Fibroblast of skin of left biceps (primary cell): ENCODE data around the gene METTL21C.

Source experiments
- DNase-seq, 2 experiments: peaks; one replicate each; pipeline ENCODE4 v3.0.0-alpha.2; 2013; ENCODE audit warnings: low read depth in 2 of 2

METTL21C gene

DNA sequence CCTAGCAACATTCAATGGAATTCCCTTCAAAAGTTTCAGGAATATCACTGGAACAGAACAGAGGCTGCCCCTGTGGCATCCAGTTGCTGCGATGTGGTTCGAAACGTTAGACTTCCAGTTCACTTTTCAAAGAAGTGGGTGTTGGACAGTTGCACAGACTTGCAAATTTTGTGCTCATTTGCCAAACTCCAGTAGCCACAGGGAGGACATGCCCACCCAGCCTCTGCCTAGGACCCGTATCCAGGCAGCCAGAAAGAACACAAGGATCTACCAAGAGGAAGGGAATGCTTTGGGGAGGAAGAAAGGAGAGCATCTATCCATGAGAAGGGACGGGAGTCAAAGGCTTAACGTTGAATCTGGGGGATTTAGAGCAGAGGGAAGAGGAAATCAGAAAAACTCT is at the start of gene METTL21C:
Gene METTL21C (minus strand): TSS at position 108 of the 400 bp plus-strand sequence. CDS start 546 bp downstream, outside the sequence.
- DNase-seq: no peak

DNA sequence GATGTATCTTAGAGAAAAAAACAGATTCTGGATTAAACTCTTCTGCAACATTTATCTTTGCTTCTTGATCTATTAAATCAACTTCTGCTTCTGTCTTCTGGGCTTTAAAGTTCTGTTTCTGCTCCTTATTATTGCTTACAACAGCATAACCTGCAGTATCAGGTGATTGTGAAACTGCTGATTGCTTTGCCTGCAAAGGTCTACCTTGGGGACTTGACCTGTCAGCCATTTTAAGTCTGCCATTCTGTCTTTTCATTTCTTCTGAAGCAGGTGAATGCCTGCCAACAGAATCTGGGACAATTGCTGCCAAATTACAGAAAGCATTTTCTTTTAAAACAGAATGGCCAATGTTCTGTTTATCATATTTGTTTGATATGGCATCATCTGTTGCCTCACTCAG is 47.7 kb upstream of the METTL21C start:
- DNase-seq: no peak

DNA sequence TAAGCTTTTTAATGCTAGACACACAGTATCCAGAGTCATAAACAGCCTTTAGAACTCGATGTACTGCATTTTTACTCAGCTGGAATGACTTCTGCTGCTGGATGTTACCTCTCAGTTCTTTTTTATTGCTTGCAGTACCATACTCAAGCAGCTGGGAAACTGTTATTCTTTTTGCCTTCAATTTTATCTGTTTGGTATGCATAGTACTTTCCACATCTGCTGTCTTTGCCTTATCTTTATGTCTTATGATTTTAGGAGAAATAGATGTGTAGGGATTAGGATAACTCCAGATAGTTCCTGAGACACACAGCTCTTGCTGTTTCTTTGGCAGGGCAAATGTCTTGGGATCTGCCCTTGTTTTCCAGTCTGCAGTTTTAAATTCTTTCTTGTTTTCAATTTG is 47.3 kb upstream of the METTL21C start:
- no peak for DNase-seq

DNA sequence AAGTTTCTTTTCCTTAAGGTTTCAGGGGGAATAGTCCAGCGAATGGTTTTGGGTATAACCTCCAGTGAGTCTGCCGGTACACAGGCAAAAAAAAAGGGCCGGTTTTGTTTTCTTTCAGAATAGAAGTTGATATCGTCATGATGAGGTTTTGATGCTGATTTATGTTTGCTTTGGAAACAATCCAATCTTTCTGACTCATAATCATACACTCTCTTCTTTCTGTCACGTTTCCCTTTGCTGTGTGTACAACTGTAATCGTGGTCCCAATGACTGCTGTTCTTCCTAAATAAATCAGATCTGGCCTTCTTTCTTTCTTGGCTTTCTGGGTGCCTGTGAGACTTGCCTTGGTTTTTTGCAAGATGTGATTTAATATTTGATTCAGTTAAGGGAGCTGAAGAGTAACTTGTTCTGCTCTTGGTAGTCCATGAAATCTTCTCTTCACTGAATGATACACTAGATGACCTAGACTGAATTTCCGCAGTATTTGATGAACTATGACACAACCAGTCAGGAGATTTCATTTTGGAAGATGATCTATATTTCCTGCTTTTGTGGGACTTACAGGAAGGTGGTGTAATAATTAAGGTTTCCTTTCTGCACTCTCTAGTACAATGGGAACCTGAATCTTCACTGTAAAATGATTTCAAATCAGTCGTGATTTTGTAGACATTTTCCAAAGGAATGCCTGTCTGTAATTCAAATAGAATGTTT is 34.9 kb upstream of the METTL21C start:
- no peak for DNase-seq

DNA sequence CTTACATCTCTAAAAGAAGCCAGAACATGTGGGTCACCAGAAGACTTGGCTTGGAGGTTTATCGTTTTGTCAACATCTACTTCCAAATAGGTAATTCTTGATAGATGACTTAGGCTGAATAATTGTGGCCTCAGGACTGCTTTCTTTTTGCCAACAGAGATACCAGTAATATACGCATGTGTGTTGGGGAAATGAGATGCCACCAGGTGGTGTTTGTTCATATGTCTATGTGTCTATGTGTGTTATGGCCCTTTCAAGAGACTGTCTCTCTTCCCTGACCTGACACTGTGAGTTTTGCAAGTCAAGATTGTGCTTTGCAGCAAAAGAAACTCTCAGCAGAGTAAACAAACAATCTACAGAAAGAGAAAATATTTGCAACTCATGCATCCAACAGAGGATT is 31.6 kb upstream of the METTL21C start:
- DNase-seq: no peak

DNA sequence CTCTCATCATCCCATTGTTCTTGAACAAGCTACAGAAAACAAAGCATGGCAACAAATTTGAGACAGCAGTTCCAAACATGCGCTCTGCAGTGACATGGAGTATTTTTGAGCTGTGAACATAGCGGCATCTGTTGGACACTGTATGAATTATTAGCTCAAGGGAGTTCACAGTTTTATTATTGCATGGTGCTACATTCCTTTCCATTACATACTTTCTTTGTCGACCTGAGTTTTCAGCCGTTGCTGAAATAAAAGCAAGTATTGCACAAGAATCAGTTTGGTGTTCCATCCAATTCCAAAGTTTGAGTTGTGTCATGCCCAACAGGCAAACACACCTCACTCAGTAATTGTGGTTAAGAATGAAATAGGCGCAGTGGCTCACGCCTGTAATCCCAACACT is 30.1 kb upstream of the METTL21C start:
- DNase-seq: peak; percentile 42 to 49

DNA sequence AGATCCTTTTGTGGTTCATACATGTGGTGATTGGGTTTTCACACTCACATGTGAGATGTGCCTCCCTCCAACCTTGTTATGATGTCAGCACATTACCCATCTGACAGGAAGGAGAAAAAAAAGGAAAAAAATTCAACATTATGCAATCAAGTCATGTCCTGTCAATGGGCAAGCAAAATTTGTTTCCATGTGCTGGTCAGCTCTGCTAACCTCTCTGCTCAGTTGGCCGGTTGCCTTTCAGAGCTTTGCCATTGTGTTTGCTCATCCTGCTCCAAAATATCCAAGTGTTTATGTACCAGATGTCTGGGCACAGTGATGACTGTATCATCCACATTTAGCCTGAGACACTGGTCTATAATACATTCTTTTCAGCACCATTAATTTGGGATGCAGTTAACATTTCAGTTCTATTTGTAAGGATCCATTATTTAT is 27.0 kb upstream of the METTL21C start:
- no peak for DNase-seq

DNA sequence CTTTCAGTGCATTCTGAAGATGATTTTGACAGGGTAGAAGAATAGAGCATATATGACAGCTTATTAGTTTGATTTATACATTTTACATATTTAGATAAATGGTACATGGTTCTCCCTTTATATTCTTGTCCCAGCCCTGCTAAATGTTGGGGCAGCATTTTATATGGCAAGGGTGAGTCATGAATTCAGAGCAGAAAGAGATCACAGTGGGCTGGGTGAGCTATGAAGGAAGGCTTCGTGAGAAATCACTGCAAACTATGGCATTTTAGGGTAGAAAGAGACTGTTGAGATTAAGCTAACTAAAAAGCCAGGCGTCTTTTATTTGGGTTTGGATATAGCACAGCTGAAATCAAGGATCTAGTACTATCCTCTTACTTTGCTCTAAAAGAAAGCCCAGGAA is 23.9 kb upstream of the METTL21C start:
- DNase-seq: no peak

DNA sequence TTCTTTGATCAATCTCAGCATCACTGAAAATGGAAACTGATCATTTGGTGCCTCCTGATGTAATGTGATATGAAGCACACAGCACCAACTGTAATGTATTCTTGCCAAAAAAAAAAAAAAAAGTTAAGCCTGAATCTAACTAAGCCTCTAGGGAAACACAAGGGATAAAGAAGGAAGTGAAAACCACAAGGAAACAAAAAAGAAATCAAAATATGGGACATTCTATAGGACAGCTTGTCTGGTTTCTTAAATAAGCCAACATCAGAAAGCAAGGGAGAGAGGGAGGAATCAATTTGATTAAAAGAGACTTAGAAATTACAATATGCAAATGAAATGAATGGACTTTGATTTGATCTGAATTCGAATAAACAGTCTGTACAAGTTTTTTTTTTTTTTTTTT is 20.6 kb upstream of the METTL21C start:
- DNase-seq: no peak

DNA sequence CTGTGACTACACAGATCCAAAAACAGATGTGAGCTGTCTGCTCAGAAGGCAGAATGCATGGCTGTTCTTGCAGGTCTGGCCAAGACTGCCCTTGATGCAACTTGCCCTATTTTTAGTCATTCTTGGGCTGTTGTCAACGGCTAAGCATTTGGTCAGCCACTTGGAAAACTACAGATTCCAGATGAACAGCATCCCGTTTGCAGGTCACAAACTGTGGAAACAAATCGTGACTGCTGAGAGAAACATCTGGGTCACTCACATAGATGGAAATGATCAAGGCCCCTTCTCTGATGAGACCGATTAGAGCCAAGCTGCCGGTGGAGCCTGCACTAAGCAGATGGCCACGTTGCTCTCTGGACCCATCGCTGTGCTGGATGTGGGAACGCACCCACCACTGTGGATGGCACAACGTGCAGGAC is 15.4 kb upstream of the METTL21C start:
- DNase-seq: no peak

DNA sequence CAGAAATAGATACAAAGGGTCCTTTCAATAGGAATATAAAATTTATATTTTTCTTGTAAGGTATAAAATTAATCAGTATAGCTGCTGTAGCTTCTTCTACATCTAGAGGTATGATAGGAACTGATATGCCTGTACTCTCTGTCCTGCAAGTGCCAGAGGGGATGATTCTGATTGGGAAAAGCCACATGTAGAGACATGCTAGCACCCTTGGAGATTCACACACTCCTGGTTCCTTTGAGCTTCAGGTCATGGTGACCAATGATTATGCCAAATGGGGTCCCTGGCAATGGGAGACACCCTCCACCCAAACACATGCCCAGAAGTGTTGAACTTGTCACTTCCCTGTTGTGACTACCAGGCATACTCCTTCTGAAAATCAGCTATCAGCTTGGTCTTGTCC is 14.7 kb upstream of the METTL21C start:
- no peak for DNase-seq

DNA sequence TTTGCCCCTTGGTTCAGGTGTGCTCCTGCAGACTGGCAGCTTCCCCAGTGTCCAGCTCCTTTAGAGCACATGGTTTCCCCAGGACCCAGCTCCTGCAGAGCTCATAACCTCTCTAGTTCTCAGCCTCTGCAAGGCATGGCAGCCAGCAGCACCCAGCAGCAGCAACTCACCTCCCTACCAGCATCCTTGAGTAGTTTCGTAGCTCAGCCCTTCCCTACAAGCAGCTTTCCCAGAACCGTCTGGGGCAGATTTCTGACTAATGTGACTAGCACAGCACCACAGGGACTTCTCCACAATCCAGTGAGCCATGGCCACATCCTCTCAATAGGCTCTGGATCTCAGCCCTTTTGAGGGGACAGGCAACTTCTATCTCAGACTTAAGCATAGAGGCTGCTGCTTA is 14.1 kb upstream of the METTL21C start:
- DNase-seq: no peak

DNA sequence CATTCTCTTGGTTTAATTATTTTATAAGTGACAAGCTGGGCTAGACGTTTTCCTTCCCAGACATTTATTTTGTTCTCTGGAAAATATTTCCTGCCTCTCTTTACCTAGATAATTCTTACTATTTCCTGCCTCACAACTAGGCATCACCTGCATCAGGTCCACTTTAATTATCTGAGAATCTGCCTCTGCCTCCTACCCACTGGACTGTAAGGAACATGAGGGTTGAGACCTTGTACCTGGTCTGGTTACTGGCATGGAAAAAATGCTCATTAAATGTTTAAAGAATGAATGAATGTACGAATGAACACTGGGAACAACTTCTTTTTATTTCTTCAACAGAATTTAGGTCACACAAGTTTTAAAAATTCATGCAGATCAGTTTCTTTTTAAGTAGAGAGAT is 13.4 kb upstream of the METTL21C start:
- no peak for DNase-seq

DNA sequence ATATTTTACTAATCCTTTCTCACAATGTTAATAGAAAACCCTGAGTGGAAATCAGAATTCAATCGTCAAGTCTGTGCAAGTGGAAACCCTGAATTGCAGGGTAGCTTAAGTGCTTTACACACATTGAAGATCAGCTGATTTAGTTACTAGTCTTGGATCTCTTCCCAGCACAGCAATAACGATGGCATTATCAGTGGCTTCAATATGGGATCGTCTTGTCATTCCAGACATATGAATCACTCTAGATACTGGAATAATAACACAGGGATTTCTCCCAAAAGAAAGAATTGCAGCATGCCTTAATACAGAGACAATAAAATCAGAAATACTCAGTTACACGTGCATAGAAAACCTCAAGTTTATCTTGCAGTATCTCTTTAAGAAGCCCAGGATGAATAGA is 12.6 kb upstream of the METTL21C start:
- peak; percentile 90 to 94 for DNase-seq

DNA sequence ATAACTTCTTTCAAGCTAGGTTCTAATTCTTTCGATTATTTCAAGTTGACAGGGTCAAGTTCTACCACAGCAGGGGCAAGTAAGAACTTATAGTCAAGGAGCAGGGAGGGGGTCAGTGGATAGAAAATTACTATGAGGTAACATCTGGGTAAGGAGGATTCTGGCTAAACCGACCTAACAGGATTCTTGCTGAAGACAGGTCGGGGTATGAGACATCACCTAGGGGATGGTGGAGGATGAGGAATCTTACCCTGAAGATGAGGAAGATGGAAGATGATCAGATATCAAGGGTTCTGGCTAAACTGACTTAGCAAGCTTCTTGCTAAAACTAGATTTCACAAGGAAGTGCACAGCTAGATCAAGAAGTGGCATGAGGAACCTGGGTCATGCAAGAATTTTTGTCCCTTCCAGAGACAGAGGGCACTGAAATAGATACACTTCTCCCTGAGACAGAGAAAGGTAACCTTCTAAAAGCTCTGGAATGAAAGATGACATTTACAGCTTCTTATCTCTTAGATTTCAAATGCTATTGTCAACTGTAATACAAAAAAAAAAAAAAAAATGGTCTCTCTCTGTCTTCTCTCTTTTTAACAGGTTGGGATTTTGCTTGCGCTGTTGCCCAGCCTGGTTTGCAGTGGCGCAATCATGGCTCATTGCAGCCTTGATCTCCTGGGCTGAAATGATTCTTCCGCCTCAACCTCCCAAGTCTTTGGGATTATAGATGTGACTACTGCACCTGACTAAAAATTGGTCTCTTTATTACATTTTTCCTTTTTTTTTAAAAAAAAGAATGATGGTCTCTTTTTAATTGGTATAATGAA is 9.6 kb upstream of the METTL21C start:
- DNase-seq: no peak

DNA sequence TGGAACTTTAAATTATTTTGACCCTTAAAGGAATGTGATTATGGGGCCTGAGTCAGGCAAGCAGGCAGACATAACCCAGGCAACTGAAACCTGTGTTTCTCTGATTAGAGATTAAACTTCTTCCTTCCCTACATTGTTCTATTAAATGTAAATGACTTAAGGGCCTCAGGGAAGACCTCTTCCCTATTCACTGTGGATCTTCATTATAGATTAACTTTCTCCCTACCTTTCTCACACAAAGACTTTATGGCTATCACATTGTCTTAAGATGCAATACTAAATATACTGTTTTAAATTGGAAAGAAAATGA is 8.8 kb upstream of the METTL21C start:
- no peak for DNase-seq

DNA sequence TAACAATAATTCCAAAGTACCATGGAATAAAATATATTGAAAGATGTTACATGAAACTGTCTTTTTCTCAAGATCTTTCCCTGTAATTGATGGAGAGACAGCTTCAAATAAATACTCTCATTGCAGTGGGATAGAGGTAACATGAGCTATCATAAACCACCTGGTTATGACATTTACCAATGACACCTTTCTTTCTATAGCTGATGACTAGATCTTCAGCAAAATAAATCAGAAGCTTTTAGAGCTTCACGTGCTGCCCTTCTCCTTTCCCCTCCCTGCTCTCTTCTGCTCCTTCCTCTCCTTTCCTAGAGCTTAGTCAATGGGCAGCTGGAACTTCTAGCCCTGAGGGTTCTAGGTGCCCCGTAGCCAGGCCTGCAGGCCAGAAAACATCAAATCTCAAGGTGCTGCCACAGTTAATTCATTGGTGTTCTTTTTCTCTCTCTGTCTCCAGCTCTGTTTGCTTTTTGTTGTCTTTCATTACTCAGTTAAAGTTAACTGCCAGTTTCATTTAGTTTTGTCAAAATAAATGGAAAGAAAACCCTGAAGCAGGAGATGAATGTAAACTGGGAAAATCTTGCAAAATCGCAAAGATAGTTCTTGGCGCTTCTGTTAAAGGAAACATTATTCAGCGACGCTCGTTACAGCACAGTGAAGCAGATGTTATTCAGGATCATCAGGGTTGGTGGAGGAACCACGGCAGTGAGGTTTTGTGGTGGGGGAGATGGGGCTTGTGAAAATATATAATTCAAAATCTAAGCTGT is 8.3 kb upstream of the METTL21C start:
- no peak for DNase-seq

DNA sequence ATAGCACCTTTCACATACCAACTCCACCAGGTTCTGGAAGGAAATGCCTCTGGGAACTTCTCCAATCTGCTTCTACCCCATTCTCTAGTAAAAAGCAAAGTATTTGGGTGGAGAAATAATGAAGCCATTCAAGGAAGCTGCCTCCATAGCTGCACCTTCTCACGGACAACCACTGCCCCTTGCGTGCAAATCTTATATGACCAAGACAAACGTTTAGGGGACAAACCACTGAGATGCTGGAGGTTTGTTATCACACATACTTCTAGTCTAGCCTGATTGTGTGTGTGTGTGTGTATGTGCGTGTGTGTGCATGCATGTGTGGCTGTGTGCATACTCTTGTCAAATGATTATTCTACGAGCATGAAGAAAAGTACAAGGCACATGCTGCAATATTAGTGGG is 6.5 kb upstream of the METTL21C start:
- DNase-seq: no peak

DNA sequence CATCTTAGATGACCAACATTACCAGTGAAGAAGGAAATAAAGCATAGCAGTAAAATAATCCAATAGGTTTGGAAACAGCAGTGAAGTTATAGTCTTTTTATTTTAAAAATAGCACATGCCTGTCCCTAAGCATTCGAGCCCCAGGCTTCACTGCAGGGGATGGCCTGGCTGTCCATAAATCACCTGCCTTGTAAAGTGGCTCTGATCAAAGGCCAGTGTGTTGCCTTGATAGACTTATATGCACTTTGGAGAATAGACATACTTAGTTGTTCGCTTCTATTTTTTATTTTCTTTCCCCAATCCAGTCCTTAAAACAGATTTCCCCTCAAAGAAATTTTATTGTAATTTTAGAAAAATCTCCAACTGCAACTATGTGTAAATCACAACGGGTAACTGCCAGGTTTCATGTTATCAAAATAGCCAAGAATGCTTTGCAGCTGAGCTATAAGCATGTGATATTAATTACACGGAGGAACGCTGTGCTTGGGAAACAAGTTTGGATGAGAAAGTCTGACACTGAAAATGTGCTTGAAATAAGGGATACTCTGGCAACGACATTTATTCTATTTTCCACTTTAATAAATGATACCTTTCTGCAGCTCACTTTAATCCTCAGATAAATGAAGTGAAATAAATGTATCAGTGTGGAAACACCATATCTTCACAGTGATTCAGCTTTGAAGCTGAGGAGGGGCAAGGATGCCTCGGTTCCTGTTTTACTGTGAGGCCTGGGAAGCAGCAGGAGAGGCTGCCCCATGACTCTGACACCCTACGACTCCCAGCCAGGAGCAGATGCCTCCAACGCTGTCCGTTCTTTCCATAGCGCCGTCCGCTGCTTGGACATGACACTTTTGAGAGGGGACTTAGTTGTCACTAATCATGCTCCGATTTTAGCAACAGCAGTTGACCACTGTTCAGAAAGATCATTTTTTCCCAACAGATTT is 5.5 kb upstream of the METTL21C start:
- peak in 1 of 2 experiments; percentile 36 for DNase-seq

DNA sequence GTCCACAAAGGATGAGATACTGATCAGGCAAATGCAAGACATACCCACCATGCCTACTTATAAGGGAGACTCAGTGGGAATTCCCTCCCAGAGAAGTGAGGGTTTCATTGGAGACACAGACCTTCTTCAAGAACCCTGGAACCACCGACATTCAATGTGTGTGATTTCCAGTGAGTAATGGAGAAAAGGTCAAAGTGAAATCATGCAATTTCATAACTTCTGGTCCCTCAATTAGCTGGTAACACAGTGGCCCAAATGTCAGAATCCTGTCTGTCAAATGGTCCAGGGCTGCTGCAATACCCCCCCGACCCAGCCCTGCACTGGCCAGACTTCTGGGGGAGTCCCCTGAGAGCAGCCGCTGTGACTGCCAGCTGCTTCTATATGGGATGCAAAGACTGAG is 4.7 kb upstream of the METTL21C start:
- no peak for DNase-seq

DNA sequence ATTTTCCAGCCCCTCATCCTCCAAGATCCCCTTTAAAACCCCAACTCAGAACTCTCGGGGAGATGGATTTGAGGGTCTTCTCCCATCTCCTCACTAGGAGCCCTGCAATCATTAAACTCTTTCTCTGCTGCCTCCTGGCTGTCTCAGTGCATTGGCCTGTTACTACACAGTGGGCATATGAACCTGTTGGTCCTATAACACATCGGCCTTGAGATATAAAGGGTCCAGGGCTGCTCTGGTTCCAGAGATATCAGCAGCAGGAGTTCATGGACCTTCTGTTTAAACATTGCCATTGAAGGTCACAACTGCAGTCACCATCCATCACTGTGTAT is 3.8 kb upstream of the METTL21C start:
- DNase-seq: no peak
